Thyroid gland (tissue), 4 donors: ENCODE results near the gene ACAP3. TPM values are rescaled to one million over a fixed set of nuclear protein-coding genes. Genes with fewer than 3 reads are reported as not detected.

Experiments
- DNase-seq, 2 donors: peaks; one replicate each; pipeline ENCODE4 v3.0.0-alpha.2; 2019
- H3K27ac ChIP-seq, 3 donors: fragments of 200-600 bp; sonication (generic); 1 replicate in 2 of 3; 2 replicates in 1 of 3; pipeline ENCODE4 v1.5.1; 2016 to 2019; ENCODE audit warnings: mild to moderate bottlenecking in 1 of 3, moderate library complexity in 1 of 3
- H3K27me3 ChIP-seq: fragments of 200-600 bp; sonication (generic); one replicate; pipeline ENCODE4 v1.5.1; 2019
- H3K36me3 ChIP-seq, 2 donors: fragments of 200-600 bp; sonication (generic); one replicate each; pipeline ENCODE4 v1.5.1; 2016 to 2019
- H3K4me1 ChIP-seq, 2 donors: fragments of 200-600 bp; sonication (generic); one replicate each; pipeline ENCODE4 v1.5.1; 2017 to 2019
- H3K4me3 ChIP-seq, 3 donors: fragments of 200-600 bp; sonication (generic); replicated peaks in 1 of 3; 1 replicate in 2 of 3; 2 replicates in 1 of 3; pipeline ENCODE4 v1.5.1; 2016; ENCODE audit warnings: mild to moderate bottlenecking in 1 of 3
- H3K9me3 ChIP-seq: fragments of 200-600 bp; sonication (generic); one replicate; pipeline ENCODE4 v1.5.1; 2017
- CTCF ChIP-seq, 6 experiments: fragments of 200-600 bp in 3 of 6; fragments of 450-650 bp in 3 of 6; sonication (generic) in 3 of 6; IDR thresholded peaks; one replicate each; pipeline ENCODE4 v1.5.1; 2016 to 2019; ENCODE audit warnings: antibody characterized with exemption in 6 of 6, mild to moderate bottlenecking in 2 of 6, inconsistent platforms in 1 of 6, moderate library complexity in 1 of 6
- POLR2A ChIP-seq, 2 donors: fragments of 450-650 bp; IDR thresholded peaks; one replicate each; pipeline ENCODE4 v1.6.1; 2017; ENCODE audit warnings: antibody characterized with exemption in 2 of 2, mild to moderate bottlenecking in 2 of 2, moderate library complexity in 1 of 2
- WGBS, 2 donors: methylation state at CpG; one replicate each; pipeline ENCODE4 v1.1.5; 2017; 5-methylcytosine and 5-hydroxymethylcytosine counted together
- intact Hi-C: fragments of 100-400 bp; cut with DNase I; formaldehyde crosslinking; loops from one replicate; pipeline ENCODE4 v1.15.1; 2023
- total RNA-seq, 4 donors: library from RNA; depleted of rRNA; stranded (reverse); fragments of >200 nt; gene quantifications; one replicate each; pipeline ENCODE4 v1.2.3, GENCODE V29; 2016

Gene ACAP3
- total RNA-seq, 4 donors from 2014 or later, result 31.6 to 51.2 (median 42.1) TPM

DNA sequence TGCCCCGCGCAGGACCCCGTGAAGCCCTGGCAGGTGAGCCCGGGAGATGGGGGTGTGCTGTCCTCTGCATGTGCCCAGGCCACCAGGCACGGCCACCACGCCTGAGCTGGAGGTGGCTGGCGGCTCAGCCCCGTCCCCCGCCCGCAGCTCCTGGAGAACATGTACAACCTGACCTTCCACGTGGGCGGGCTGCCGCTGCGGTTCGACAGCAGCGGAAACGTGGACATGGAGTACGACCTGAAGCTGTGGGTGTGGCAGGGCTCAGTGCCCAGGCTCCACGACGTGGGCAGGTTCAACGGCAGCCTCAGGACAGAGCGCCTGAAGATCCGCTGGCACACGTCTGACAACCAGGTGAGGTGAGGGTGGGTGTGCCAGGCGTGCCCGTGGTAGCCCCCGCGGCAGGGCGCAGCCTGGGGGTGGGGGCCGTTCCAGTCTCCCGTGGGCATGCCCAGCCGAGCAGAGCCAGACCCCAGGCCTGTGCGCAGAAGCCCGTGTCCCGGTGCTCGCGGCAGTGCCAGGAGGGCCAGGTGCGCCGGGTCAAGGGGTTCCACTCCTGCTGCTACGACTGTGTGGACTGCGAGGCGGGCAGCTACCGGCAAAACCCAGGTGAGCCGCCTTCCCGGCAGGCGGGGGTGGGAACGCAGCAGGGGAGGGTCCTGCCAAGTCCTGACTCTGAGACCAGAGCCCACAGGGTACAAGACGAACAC lies 25.2 kb upstream of the ACAP3 start:
- TF ChIP-seq CTCF (IDR thresholded peaks at IDR 0.05) (no peak), POLR2A (IDR thresholded peaks at IDR 0.05) (no peak)
- Histone ChIP-seq H3K9me3 (no peaks in the 10 kb centered on the region), H3K27ac (no peak overlapping the region), H3K27me3 (no peaks in the 10 kb centered on the region), H3K4me3 (no peak overlapping the region), H3K36me3 (peaks cover 5 to 15% of the 10 kb centered on the region in 2 donors), H3K4me1 (peaks cover 0 to 8% of the 10 kb centered on the region in 2 donors)
- DNase-seq, result no peak
- WGBS, 2 donors, result 78 to 88% methylated on average over 1 to 24 of the region's 48 CpGs
- intact Hi-C loops, result no loop called here

DNA sequence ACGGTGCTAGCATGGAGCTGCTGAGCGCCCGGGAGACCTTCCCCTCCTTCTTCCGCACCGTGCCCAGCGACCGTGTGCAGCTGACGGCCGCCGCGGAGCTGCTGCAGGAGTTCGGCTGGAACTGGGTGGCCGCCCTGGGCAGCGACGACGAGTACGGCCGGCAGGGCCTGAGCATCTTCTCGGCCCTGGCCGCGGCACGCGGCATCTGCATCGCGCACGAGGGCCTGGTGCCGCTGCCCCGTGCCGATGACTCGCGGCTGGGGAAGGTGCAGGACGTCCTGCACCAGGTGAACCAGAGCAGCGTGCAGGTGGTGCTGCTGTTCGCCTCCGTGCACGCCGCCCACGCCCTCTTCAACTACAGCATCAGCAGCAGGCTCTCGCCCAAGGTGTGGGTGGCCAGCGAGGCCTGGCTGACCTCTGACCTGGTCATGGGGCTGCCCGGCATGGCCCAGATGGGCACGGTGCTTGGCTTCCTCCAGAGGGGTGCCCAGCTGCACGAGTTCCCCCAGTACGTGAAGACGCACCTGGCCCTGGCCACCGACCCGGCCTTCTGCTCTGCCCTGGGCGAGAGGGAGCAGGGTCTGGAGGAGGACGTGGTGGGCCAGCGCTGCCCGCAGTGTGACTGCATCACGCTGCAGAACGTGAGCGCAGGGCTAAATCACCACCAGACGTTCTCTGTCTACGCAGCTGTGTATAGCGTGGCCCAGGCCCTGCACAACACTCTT lies 24.5 kb upstream of the ACAP3 start:
- H3K27me3 ChIP-seq, result no peaks in the 10 kb centered on the region
- H3K4me1 ChIP-seq, result peaks cover 0 to 8% of the 10 kb centered on the region in 2 donors
- intact Hi-C loops, result no loop called here
- no peak overlapping the region for H3K27ac ChIP-seq
- peaks cover 6 to 16% of the 10 kb centered on the region in 2 donors for H3K36me3 ChIP-seq
- DNase-seq, result no peak
- 89 to 90% methylated on average over 9 to 16 of the region's 57 CpGs for WGBS, 2 donors
- no peaks in the 10 kb centered on the region for H3K9me3 ChIP-seq
- H3K4me3 ChIP-seq, result no peak overlapping the region
- TF ChIP-seq CTCF (IDR thresholded peaks at IDR 0.05) (no peak), POLR2A (IDR thresholded peaks at IDR 0.05) (no peak)

DNA sequence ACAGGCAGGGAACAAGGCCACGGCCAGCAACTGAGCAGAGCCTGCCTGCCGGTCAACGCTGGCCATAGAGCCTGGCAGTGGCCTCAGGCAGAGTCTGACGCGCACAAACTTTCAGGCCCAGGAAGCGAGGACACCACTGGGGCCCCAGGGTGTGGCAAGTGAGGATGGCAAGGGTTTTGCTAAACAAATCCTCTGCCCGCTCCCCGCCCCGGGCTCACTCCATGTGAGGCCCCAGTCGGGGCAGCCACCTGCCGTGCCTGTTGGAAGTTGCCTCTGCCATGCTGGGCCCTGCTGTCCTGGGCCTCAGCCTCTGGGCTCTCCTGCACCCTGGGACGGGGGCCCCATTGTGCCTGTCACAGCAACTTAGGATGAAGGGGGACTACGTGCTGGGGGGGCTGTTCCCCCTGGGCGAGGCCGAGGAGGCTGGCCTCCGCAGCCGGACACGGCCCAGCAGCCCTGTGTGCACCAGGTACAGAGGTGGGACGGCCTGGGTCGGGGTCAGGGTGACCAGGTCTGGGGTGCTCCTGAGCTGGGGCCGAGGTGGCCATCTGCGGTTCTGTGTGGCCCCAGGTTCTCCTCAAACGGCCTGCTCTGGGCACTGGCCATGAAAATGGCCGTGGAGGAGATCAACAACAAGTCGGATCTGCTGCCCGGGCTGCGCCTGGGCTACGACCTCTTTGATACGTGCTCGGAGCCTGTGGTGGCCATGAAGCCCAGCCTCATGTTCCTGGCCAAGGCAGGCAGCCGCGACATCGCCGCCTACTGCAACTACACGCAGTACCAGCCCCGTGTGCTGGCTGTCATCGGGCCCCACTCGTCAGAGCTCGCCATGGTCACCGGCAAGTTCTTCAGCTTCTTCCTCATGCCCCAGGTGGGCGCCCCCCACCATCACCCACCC lies 23.6 kb upstream of the ACAP3 start, which contains the start of gene TAS1R3:
TSS of gene TAS1R3 (plus strand) at position 213 of the 898 bp plus-strand sequence. CDS start at position 279, 66 bp downstream.
- intact Hi-C loops, result no loop called here
- 72 to 73% methylated on average over 11 to 27 of the region's 41 CpGs for WGBS, 2 donors
- Histone ChIP-seq H3K4me1 (peaks cover 0 to 11% of the 10 kb centered on the region in 2 donors), H3K9me3 (no peaks in the 10 kb centered on the region), H3K4me3 (no peak within 1 kb of the TSS), H3K27ac (no peak within 1 kb of the TSS), H3K36me3 (peaks cover 6 to 15% of the 10 kb centered on the region in 2 donors), H3K27me3 (no peaks in the 10 kb centered on the region)
- no peak for DNase-seq
- no peak for TF ChIP-seq POLR2A (IDR thresholded peaks at IDR 0.05)
- TF ChIP-seq CTCF (IDR thresholded peaks at IDR 0.05), result no peak

DNA sequence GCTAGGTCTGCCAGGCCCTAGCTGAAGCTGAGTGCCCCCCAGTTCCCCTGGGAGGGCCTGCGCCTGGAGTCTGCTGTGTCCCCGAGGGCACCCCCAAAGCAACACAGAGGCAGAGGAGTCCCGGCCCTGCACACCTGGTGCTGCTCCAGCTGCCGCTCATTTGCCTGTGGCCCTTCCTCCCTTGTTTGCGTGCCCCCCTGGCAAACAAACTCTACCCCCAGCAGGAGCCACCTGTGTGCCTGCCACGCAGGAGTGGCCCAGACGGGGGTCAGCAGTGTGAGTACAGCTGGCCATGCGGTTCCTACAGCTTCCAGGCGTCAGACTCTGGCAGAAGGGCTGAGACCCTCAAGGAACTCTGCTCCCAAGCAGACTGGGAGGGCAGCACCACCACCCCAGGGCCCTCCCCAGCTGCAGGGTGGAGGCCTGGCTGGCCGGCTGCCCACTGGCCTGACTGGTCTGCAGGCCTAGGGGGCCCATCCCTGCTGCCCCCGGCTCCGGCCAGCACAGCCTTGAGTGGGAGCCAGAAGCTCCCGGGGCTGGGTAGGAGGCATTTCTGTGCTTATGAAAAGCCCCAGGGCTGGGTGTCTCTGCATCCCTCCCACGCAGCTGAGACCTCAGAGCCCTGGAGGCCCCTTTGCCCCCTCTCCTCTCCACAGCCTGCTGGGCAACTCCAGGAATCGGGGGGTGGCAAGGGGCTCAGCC lies 22.8 kb upstream of the ACAP3 start:
- H3K27me3 ChIP-seq, result no peaks in the 10 kb centered on the region
- TF ChIP-seq CTCF (IDR thresholded peaks at IDR 0.05), result no peak
- TF ChIP-seq POLR2A (IDR thresholded peaks at IDR 0.05), result no peak
- DNase-seq, result no peak
- H3K36me3 ChIP-seq, result peaks cover 6 to 12% of the 10 kb centered on the region in 2 donors
- H3K9me3 ChIP-seq, result no peaks in the 10 kb centered on the region
- 67 to 77% methylated on average over 8 to 10 of the region's 15 CpGs for WGBS, 2 donors
- H3K4me3 ChIP-seq, result no peak overlapping the region
- intact Hi-C loops, result no loop called here
- no peak overlapping the region for H3K27ac ChIP-seq
- H3K4me1 ChIP-seq, result peaks cover 5 to 19% of the 10 kb centered on the region in 2 donors
